GM19043 (cell line): ENCODE data around the gene MINDY2.
"Not testable (repeated sequence)": the region's sequence is repeated elsewhere in the genome, so short reads cannot be mapped to it uniquely, and the experiment has no call there.

Experiments used
- ATAC-seq: cut with Tn5 transposase; IDR thresholded peaks from one replicate; pipeline ENCODE4 v1.9.1; 2021; ENCODE audit warnings: low read depth; ENCODE audit not compliant: unreplicated experiment

MINDY2 gene

DNA sequence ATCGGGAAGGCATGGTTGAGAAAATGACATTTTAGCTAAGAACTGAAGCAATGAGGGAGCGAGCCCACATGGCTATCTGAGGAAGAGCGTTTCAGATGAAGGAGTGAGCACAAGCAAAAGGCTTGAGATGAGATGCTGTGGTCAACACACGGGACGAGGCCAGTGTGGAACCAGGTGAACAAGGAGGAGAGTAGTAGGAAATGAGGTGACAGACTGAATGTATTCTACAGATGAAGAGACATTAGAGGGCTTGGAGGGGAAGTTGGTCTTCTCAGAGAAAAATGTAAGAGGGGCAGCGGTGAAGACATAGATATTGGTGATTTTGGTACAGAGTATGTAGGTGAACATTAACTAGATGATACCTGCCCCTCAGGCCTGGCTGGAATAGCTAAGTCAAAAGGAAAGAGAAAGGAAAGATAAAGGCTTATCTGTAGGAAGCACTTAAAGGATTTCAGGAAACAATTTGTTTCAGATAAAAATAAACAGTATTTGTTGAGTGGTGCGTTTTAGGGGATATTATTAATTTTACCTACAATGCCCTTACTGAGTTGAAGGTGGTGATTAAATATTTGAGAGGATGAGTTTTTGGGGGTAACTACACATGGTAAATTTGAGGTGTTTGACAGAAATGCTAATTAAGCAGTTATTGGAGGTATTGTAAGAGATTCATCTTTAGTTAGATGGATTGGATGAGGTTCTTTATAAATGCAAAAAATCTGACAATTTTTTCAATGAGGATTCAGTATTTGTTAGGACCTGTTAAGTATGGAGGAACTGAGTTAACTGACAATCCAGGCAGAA is 105.4 kb downstream of the MINDY2 start:
- no peak for ATAC-seq

DNA sequence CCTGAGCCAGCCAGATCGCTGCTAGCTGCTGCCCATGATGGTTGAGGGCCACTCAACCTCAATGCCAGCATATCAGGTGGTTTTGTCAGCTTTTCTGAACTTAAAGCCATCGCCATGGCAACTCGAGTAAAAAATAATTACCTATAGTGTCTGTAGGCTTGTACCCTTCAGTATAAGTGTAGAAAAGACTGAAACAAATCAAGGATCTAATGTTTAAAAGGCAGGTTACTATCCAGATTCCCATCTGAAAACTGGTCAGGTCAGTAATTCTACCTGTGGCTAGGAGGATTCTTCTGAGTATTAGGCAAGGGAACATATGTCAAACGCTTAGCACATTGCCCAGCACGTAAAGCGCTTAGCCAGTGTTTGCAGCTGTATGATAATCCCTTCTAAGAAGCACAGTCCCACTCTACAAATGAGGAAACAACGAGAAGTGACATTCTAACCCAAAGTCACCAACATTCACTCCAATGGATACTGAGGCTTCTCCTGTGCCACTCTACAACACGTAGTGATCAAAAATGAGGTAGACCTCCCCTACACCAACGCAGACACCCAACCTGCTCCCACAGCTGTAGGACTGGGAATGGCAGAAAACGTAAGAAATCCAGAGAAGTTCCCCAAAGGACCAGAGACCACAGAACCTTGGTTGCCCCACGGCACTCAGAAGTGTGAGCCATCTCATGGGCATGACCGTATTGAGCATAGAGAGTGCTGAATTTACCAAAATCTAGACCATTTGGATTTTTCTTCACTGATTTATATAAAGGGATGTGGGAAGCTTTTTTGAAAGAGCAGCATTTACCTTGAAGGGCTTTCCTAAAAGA is 107.1 kb downstream of the MINDY2 start:
- ATAC-seq = no peak

DNA sequence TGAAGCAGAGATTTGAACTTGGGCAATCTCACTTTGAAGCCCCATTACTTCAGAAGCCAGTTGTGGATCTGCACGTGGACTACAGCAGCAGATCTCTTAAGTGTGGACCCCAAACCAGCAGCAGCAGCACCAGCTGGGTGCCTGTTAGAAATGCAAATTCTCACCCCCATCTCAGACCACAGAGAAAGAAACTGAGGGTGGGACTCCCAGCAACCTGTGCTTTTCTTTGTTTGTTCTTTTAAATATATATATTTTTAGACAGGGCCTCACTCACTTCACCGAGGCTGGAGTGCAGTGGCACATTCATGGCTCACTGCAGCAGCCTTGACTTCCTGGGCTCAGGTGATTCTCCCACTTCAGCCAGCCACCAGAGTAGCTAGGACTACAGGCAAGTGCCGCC is 109.2 kb downstream of the MINDY2 start:
- no peak for ATAC-seq

DNA sequence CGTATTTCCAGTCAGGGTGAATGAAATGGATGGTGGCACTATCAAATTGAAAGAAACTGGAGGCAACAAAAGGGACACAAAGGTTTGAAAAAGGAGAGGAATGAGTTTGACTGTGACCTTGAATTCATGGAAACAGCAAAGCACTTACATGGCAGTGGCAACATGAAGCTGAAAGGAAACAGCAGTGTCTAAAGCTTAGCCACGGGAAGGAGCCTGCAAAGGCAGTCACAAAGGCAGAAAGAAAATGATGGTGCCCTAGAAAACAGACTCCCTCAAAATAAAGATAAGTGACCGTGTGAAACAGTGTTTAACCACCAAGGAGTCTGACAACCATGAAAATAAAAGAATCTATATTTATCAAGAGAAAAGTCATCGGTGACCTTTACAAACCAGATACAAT is 111.1 kb downstream of the MINDY2 start:
- no peak for ATAC-seq

- ATAC-seq = not testable (repeated sequence)
Observed at GRCh38 chr15:58883926-58884325, 112.8 kb downstream of the MINDY2 start.

DNA sequence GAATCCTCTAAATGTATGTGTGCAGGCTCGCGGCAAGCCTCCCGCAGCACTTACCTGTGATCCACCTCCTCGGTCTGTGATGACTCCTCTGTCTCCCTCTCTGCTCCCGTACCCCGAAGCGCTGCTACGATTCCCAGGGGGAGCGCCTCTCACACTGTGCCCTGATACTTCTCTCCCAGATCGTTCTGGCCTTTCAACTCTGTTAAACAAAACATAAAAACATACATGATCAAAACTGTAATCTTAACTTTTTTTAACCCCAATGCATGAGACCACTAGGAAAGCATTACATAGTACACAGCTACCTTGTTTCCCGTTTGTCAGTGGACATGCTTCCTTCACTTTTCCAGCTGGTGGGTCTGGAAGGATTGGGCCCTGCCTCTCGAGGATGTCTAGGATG is 115.8 kb downstream of the MINDY2 start:
- no peak for ATAC-seq

- ATAC-seq = no peak
Observed at GRCh38 chr15:58889363-58889762, 118.3 kb downstream of the MINDY2 start.

- ATAC-seq = no peak
Observed at GRCh38 chr15:58898150-58898680, 127.1 kb downstream of the MINDY2 start.

DNA sequence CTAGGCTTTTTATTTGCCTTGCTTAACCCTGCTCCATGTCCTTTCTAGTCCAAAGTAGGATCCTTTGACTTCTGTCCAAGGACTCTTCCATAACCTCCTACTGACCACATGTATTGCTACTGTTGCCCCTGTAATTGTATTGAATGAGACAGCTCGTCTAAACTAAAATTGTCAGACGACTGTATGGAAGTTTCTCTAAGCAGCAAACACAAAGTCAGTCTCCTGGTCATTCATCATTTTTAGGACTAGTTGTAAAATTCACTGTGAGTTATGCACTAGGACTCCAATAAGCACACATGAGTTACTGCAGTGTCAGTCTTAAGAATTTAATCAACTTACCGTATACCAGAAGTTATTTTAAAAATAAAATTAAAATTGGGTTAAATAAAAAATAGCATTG is 129.5 kb downstream of the MINDY2 start:
- ATAC-seq = no peak

DNA sequence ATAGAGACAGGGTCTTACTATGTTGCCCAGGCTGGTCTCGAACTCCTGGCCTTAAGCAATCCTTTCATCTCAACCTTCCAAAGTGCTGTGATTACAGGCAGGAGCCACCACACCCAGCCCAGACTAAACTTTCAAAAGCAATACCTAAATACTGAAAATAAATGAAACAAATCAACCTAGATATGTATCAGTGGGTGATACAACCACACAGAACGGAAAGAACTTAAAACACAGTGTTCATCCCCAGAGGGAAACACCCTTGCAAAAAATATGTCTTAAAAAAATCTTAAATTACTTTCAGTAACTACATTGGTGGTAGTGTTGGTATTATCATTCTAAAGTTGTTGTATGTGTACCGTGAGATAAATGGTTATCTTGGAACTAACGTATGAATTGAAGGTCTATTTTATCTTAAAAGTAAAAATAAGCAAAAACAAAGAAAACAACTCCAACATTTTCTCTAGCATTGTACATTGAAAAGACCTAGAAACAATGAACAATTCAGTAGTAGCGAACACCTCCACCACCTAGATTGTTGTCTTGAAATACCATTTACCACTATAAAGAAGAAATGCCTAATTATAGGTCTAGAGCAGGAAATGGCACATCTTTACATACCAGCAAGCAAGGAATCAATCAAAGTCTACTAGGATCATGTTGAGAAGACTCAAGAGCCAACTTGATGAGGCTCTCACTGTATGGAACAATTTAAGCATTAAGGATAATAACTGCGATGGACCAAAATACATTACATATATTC is 137.6 kb downstream of the MINDY2 start:
- ATAC-seq = no peak

- ATAC-seq = no peak
Observed at GRCh38 chr15:58909616-58910015, 138.5 kb downstream of the MINDY2 start.

GRCh38 chr15:58910456-58910855 is 139.4 kb downstream of the MINDY2 start:
- ATAC-seq = no peak
